Ovary (tissue), 9 donors: ENCODE measurements around the gene SPATA25. TPM values are rescaled to one million over a fixed set of nuclear protein-coding genes. Genes with fewer than 3 reads are reported as not detected.
"Not testable (repeated sequence)": the region's sequence is repeated elsewhere in the genome, so short reads cannot be mapped to it uniquely, and the experiment has no call there.

Experiments used
- DNase-seq, 5 donors: peaks; one replicate each; pipeline ENCODE4 v3.0.0-alpha.2; 2019 to 2020
- H3K27ac ChIP-seq, 2 donors: fragments of 200-600 bp; one replicate each; pipeline versions ENCODE4 v1.5.1 to v1.8.0; 2019 to 2022
- H3K27me3 ChIP-seq: fragments of 200-600 bp; one replicate; pipeline ENCODE4 v1.8.0; 2022
- H3K36me3 ChIP-seq: fragments of 200-600 bp; sonication (generic); one replicate; pipeline ENCODE4 v1.5.1; 2019
- H3K4me1 ChIP-seq: one replicate; pipeline ENCODE4 v1.8.1; 2013; ENCODE audit warnings: mild to moderate bottlenecking, moderate library complexity; ENCODE audit not compliant: insufficient read depth
- H3K4me3 ChIP-seq: fragments of 200-600 bp; sonication (generic); one replicate; pipeline ENCODE4 v1.5.1; 2017
- H3K9me3 ChIP-seq, 2 donors: fragments of 200-600 bp in 1 of 2; sonication (generic) in 1 of 2; one replicate each; pipeline versions ENCODE4 v1.5.1 to v1.8.1; 2013 to 2019; ENCODE audit warnings: mild to moderate bottlenecking in 1 of 2, moderate library complexity in 1 of 2
- CTCF ChIP-seq, 3 donors: fragments of 450-650 bp in 2 of 3; fragments of 200-600 bp in 1 of 3; IDR thresholded peaks; one replicate each; pipeline versions ENCODE4 v1.5.1 to v1.8.0; 2016 to 2022; ENCODE audit warnings: antibody characterized with exemption in 3 of 3, mild to moderate bottlenecking in 1 of 3
- EP300 ChIP-seq: sonication (generic); formaldehyde crosslinking; IDR thresholded peaks from one replicate; pipeline ENCODE4 v1.6.1; 2017; ENCODE audit warnings: antibody characterized with exemption
- POLR2A ChIP-seq: fragments of 450-650 bp; IDR thresholded peaks from one replicate; pipeline ENCODE4 v1.6.1; 2017; ENCODE audit warnings: antibody characterized with exemption, mild to moderate bottlenecking, moderate library complexity
- WGBS, 3 donors: extraction: QIAGEN DNeasy Blood & Tissue Kit in 1 of 3; methylation state at CpG; one replicate each; pipeline versions ENCODE4 v1.1.5 to v1.1.7; 2013 to 2017; 5-methylcytosine and 5-hydroxymethylcytosine counted together
- intact Hi-C, 4 donors: fragments of 100-400 bp; cut with DNase I; formaldehyde crosslinking; loops; one replicate each; pipeline versions ENCODE4 v1.11.0 to v1.15.1; 2022 to 2023
- polyA plus RNA-seq, 2 donors: library from polyadenylated mRNA; stranded (reverse); fragments of 200-250 nt in 1 of 2; fragments of 350-450 nt in 1 of 2; fragmentation: Illumina TruSeq in 1 of 2; extraction: RNeasy Lipid Tissue Mini Kit (QIAGEN cat#74804) in 1 of 2; gene quantifications; one replicate each; pipeline ENCODE4 v1.2.3, GENCODE V29; 2013 to 2014
- total RNA-seq, 7 donors: library from RNA; depleted of rRNA in 2 of 7; stranded (reverse); fragments of >200 nt in 2 of 7; fragmentation: NEBNext Ultra II Directional in 3 of 7; extraction: Animal tissue kit (Norgen Biotek cat#: 25700) in 3 of 7; gene quantifications; one replicate each; pipeline versions ENCODE4 v1.1.0 to v1.2.4, GENCODE V29; 2016 to 2023
- donor health status: DM: no; HTN: no; CAD: no; lungs with moderate emphysema.
- donor health status: DM: no; HTN: no; CAD: no.
- donor health status: Bipolar disorder and iron deficiency.
- donor health status: DM: yes; HTN: yes; CAD: no.
- donor health status: DM: no; HTN: no; CAD: no.
- donor health status: DM: yes; HTN: yes; CAD: no.

SPATA25 gene
- total and polyA plus RNA-seq, 9 donors = 4.2 to 7.5 (median 5.7) TPM; not detected in 1

- intact Hi-C loops = loop anchor here in 2 of 4 donors (1.0 to 5.0 kb wide), 4 partner anchors 37 to 98 kb away; partner anchors contain the start of genes CTSA (in 2 of the 2) and NEURL2 (in 2 of the 2)
Measured at GRCh38 chr20:45934046-45934585, 46.7 kb upstream of the SPATA25 start.

GRCh38 chr20:45933266-45934045 is 46.0 kb upstream of the SPATA25 start:
- intact Hi-C loops = loop anchor here in 2 of 4 donors (1.0 to 5.0 kb wide), 4 partner anchors 37 to 97 kb away; partner anchors contain the start of genes CTSA (in 2 of the 2) and NEURL2 (in 2 of the 2)
- DNase-seq = peak; percentile 75 to 85 (median 81)

More at GRCh38 chr20:45934046-45934585, 46.7 kb upstream of the SPATA25 start:
- peak in 4 of 5 donors; percentile 73 to 87 (median 80) for DNase-seq
- Histone ChIP-seq H3K4me3 (peak overlapping the region; percentile 67), H3K27ac (peak overlapping the region; percentile 99 to 100), H3K27me3 (no peaks in the 10 kb centered on the region), H3K9me3 (no peaks in the 10 kb centered on the region), H3K36me3 (no peaks in the 10 kb centered on the region), H3K4me1 (peaks cover 2% of the 10 kb centered on the region)
- WGBS, 3 donors = 0 to 1% (median 1%) methylated on average over 32 to 34 of the region's 34 CpGs
- TF ChIP-seq CTCF (IDR thresholded peaks at IDR 0.05) (no peak), POLR2A (no peak), EP300 (no peak)

GRCh38 chr20:45931680-45932079 is 44.3 kb upstream of the SPATA25 start:
- H3K27me3 ChIP-seq, H3K4me1 ChIP-seq, H3K27ac ChIP-seq, H3K9me3 ChIP-seq, H3K4me3 ChIP-seq, DNase-seq, H3K36me3 ChIP-seq: not testable (repeated sequence)
- 89 to 90% (median 90%) methylated on average over 17 of the region's 17 CpGs for WGBS, 3 donors
- intact Hi-C loops = loop anchor here in 1 of 4 donors (5.0 kb wide), 1 partner anchor 39 kb away; the partner anchor contains the start of genes CTSA and NEURL2

More at GRCh38 chr20:45933266-45934045, 46.0 kb upstream of the SPATA25 start:
- Histone ChIP-seq H3K27ac (peak overlapping the region; percentile 99 to 100), H3K4me1 (peaks cover 2% of the 10 kb centered on the region), H3K36me3 (no peaks in the 10 kb centered on the region), H3K27me3 (no peaks in the 10 kb centered on the region), H3K9me3 (no peaks in the 10 kb centered on the region), H3K4me3 (peak overlapping the region; percentile 67)
- TF ChIP-seq CTCF (IDR thresholded peaks at IDR 0.05) (peak in 2 of 3 donors; percentile 16 to 29), EP300 (no peak)
- WGBS, 3 donors = 17 to 21% (median 19%) methylated on average over 22 of the region's 22 CpGs

- Histone ChIP-seq H3K27ac (peak overlapping the region in 1 of 2 donors; percentile 91), H3K27me3 (no peaks in the 10 kb centered on the region), H3K36me3 (no peaks in the 10 kb centered on the region), H3K4me3 (no peak overlapping the region), H3K9me3 (no peaks in the 10 kb centered on the region), H3K4me1 (peaks cover 13% of the 10 kb centered on the region)
- no peak for TF ChIP-seq POLR2A
- no peak for TF ChIP-seq CTCF (IDR thresholded peaks at IDR 0.05)
- TF ChIP-seq EP300 = no peak
- peak in 2 of 5 donors; percentile 11 to 21 for DNase-seq
- 57 to 69% (median 68%) methylated on average over 14 of the region's 14 CpGs for WGBS, 3 donors
- intact Hi-C loops = no loop called here
Measured at GRCh38 chr20:45927071-45927878, 39.9 kb upstream of the SPATA25 start.
